ENCODE data around the gene TNS1. TPM values are rescaled to one million over a fixed set of nuclear protein-coding genes. Genes with fewer than 3 reads are reported as not detected.

The TNS1 gene
- total and polyA plus RNA-seq, 2 experiments from 2014 or later: 16.2 to 27.6 TPM

DNA sequence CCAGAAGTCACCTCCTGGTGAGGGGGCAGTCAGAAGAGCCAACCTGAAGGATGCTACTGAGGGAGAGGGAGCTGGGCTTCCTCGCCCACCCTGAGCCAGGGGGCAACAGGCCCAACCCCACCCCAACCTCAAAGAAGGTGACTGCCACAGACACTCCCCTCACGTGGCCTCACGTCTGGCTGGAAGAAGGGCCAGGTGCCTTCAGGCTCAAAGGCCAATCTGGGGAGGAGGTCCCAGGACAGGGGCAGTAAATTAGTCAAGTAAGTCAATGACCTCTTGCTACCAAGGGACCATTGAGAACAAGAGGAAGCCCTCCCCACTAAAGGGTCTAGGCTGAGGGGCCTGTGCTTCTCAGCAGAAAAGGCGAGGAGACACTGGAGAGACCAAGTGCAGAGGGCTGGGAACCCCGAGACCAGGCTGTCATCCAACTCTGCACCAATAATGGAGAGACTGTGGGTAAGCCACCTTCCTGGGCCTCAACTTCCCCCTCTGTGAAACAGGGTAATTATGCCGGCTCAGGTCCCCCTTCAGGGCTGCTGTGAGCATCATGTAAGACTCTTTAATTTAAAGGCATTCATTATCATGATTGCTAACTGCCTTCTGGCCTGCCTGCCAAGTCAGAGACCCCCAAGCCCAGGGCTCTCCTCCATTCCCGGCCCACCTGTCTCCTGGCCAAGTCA lies 20.2 kb upstream of the TNS1 start:
- no peak overlapping the region for H3K27ac ChIP-seq
- H2AFZ ChIP-seq: no peak overlapping the region
- no peak for DNase-seq (ENCODE audit: low spot score)
- no peak overlapping the region for H3K4me3 ChIP-seq
- no peak overlapping the region for H3K4me2 ChIP-seq
- no peaks in the 10 kb centered on the region for H3K4me1 ChIP-seq (ENCODE audit: insufficient read depth)
- H3K9me3 ChIP-seq (ENCODE audit: low read depth): no peaks in the 10 kb centered on the region
- H4K20me1 ChIP-seq (ENCODE audit: insufficient read depth, poor library complexity, severe bottlenecking): no peaks in the 10 kb centered on the region
- H3K36me3 ChIP-seq (replicated peaks; ENCODE audit: insufficient read depth, low read depth): no peaks in the 10 kb centered on the region
- TF ChIP-seq EZH2phosphoT487 (IDR thresholded peaks at IDR 0.05; ENCODE audit: low read depth, severe bottlenecking, unreplicated experiment): no peak
- TF ChIP-seq EZH2 (IDR thresholded peaks at IDR 0.05; ENCODE audit: borderline replicate concordance): no peak
- H3K9me2 ChIP-seq (replicated peaks; ENCODE audit: insufficient read depth): no peaks in the 10 kb centered on the region
- 95% methylated on average over 7 of the region's 7 CpGs for WGBS (ENCODE audit: low lambda C conversion rate, missing lambda C conversion rate)
- no peaks in the 10 kb centered on the region for H3K27me3 ChIP-seq
- no peaks in the 10 kb centered on the region for H3K79me2 ChIP-seq

DNA sequence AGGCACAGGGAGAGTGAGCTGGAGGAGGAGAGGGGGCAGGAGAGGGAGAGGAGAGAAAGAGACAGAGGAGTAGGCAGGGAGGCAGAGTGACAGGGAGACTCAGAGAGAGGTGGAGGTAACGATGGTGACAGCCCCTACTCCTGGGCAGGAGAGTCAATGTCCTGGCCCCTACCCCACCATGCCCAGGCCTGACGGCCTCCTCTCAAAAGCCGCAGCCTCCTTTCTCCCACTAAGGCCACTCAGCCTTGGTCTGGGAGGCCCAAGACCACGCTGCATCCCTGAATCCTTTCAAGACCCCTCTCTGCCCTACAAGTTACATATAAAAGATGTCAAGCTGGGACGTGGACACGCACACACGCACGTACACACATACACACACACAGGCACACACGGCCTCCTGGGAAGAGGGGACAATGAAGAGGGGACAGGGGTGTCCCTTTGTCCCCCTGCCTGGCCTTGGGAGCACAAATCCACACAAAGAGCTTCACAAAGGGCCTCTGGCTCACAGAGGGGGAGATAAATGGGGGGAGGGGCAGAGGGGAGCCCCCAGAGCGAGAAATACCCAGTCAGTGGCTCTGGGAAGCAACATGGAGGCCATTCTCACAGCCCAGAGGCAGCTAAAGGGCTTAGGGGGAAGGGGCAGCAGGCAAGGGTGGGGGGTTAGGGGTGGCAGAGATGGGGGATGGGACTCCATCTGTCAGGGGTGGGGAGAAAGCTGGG lies 19.5 kb upstream of the TNS1 start:
- Histone ChIP-seq H3K27ac (no peak overlapping the region), H3K79me2 (no peaks in the 10 kb centered on the region), H3K9me2 (replicated peaks; ENCODE audit: insufficient read depth) (no peaks in the 10 kb centered on the region), H3K4me3 (no peak overlapping the region), H3K4me2 (no peak overlapping the region), H2AFZ (no peak overlapping the region), H3K9me3 (ENCODE audit: low read depth) (no peaks in the 10 kb centered on the region), H4K20me1 (ENCODE audit: insufficient read depth, poor library complexity, severe bottlenecking) (no peaks in the 10 kb centered on the region), H3K36me3 (replicated peaks; ENCODE audit: insufficient read depth, low read depth) (no peaks in the 10 kb centered on the region), H3K27me3 (no peaks in the 10 kb centered on the region), H3K4me1 (ENCODE audit: insufficient read depth) (no peaks in the 10 kb centered on the region)
- 93% methylated on average over 10 of the region's 10 CpGs for WGBS (ENCODE audit: low lambda C conversion rate, missing lambda C conversion rate)
- no peak for DNase-seq (ENCODE audit: low spot score)
- TF ChIP-seq EZH2 (IDR thresholded peaks at IDR 0.05; ENCODE audit: borderline replicate concordance) (no peak), EZH2phosphoT487 (IDR thresholded peaks at IDR 0.05; ENCODE audit: low read depth, severe bottlenecking, unreplicated experiment) (no peak)
- TF ChIP-seq, protein P1, sequence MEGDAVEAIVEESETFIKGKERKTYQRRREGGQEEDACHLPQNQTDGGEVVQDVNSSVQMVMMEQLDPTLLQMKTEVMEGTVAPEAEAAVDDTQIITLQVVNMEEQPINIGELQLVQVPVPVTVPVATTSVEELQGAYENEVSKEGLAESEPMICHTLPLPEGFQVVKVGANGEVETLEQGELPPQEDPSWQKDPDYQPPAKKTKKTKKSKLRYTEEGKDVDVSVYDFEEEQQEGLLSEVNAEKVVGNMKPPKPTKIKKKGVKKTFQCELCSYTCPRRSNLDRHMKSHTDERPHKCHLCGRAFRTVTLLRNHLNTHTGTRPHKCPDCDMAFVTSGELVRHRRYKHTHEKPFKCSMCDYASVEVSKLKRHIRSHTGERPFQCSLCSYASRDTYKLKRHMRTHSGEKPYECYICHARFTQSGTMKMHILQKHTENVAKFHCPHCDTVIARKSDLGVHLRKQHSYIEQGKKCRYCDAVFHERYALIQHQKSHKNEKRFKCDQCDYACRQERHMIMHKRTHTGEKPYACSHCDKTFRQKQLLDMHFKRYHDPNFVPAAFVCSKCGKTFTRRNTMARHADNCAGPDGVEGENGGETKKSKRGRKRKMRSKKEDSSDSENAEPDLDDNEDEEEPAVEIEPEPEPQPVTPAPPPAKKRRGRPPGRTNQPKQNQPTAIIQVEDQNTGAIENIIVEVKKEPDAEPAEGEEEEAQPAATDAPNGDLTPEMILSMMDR (IDR thresholded peaks at IDR 0.05; ENCODE audit: poor library complexity): no peak

DNA sequence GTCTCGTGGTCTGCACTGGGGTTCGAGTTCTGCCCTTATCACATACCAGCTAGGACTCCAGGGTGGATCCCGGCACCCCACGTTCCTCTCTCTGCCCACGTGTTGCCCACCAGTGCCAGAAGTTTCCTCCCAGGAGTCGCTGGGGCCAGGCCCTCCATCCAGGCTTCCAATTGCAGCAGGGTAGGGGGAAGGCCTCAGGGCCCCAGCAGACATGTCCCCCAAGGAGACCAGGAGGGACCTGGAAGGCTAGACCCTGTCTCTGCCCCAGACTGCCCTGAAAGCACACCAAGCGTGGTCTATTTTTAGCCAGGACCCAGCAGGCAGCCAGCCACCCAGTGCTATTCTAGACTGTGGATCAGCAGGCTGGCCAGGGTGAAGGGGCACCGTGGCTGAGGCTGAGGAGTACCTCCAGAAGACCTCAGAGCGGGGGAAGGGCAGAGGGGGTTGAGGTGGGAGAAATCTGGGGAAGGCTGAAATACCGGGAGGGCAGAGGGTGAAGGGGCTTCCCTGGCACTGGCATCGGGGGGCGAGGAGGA lies 18.8 kb upstream of the TNS1 start:
- no peak for DNase-seq (ENCODE audit: low spot score)
- no peaks in the 10 kb centered on the region for H3K9me3 ChIP-seq (ENCODE audit: low read depth)
- WGBS (ENCODE audit: low lambda C conversion rate, missing lambda C conversion rate): 89% methylated on average over 12 of the region's 12 CpGs
- H3K79me2 ChIP-seq: no peaks in the 10 kb centered on the region
- no peaks in the 10 kb centered on the region for H4K20me1 ChIP-seq (ENCODE audit: insufficient read depth, poor library complexity, severe bottlenecking)
- H3K4me2 ChIP-seq: no peak overlapping the region
- H3K4me3 ChIP-seq: no peak overlapping the region
- no peaks in the 10 kb centered on the region for H3K4me1 ChIP-seq (ENCODE audit: insufficient read depth)
- H3K9me2 ChIP-seq (replicated peaks; ENCODE audit: insufficient read depth): no peaks in the 10 kb centered on the region
- H3K27ac ChIP-seq: no peak overlapping the region
- H3K27me3 ChIP-seq: no peaks in the 10 kb centered on the region
- no peaks in the 10 kb centered on the region for H3K36me3 ChIP-seq (replicated peaks; ENCODE audit: insufficient read depth, low read depth)
- TF ChIP-seq EZH2 (IDR thresholded peaks at IDR 0.05; ENCODE audit: borderline replicate concordance) (no peak), EZH2phosphoT487 (IDR thresholded peaks at IDR 0.05; ENCODE audit: low read depth, severe bottlenecking, unreplicated experiment) (no peak)
- TF ChIP-seq, protein P1 (IDR thresholded peaks at IDR 0.05; ENCODE audit: poor library complexity): no peak
- no peak overlapping the region for H2AFZ ChIP-seq

DNA sequence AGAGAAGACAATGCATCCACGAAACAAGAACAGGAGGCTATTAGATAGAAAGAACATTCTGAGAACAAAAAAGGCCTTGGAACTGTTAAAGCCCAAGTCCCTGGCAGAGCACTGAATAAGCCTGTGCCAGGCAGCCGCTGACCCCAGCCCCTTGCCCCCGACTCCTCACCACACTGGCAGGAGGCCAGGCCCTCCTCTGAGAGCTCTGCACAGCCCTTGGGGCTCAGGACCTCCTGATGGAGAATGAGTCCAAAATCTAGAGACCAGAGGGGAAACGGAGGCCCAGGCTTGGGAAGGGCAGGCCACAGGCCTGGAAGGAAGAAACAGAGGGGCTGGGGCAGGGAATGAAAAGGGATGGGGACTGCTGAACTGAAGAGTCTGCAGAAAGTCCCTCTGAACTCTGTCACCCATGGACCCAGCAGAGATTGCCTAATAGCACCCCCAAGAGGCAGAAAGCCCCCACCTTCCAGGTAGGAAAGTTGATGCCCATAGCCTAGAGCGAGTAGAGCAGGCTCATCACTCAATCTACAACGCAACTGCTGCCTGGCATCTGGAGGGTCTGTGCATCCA lies 18.3 kb upstream of the TNS1 start:
- Histone ChIP-seq H3K9me3 (ENCODE audit: low read depth) (no peaks in the 10 kb centered on the region), H3K36me3 (replicated peaks; ENCODE audit: insufficient read depth, low read depth) (no peaks in the 10 kb centered on the region), H3K4me2 (no peak overlapping the region), H3K27me3 (no peaks in the 10 kb centered on the region), H3K27ac (no peak overlapping the region), H3K79me2 (no peaks in the 10 kb centered on the region), H3K4me3 (no peak overlapping the region), H3K9me2 (replicated peaks; ENCODE audit: insufficient read depth) (no peaks in the 10 kb centered on the region), H3K4me1 (ENCODE audit: insufficient read depth) (no peaks in the 10 kb centered on the region), H2AFZ (no peak overlapping the region), H4K20me1 (ENCODE audit: insufficient read depth, poor library complexity, severe bottlenecking) (no peaks in the 10 kb centered on the region)
- 89% methylated on average over 6 of the region's 6 CpGs for WGBS (ENCODE audit: low lambda C conversion rate, missing lambda C conversion rate)
- TF ChIP-seq EZH2 (IDR thresholded peaks at IDR 0.05; ENCODE audit: borderline replicate concordance) (no peak), EZH2phosphoT487 (IDR thresholded peaks at IDR 0.05; ENCODE audit: low read depth, severe bottlenecking, unreplicated experiment) (no peak)
- TF ChIP-seq, protein P1 (IDR thresholded peaks at IDR 0.05; ENCODE audit: poor library complexity): no peak
- no peak for DNase-seq (ENCODE audit: low spot score)

Measured in hepatocyte (in vitro differentiated cells).